Smooth muscle cell of the umbilical artery (primary cell): Measurements from ENCODE around the gene MAS1L. TPM values are rescaled to one million over a fixed set of nuclear protein-coding genes. Genes with fewer than 3 reads are reported as not detected.

Experiments
- total RNA-seq: library from RNA; depleted of rRNA; stranded (reverse); fragments of >200 nt; gene quantifications from 2 replicates; pipeline ENCODE4 v1.2.3, GENCODE V29; 2014

MAS1L gene, protein sequence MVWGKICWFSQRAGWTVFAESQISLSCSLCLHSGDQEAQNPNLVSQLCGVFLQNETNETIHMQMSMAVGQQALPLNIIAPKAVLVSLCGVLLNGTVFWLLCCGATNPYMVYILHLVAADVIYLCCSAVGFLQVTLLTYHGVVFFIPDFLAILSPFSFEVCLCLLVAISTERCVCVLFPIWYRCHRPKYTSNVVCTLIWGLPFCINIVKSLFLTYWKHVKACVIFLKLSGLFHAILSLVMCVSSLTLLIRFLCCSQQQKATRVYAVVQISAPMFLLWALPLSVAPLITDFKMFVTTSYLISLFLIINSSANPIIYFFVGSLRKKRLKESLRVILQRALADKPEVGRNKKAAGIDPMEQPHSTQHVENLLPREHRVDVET
- not detected in 2 replicates for total RNA-seq

DNA sequence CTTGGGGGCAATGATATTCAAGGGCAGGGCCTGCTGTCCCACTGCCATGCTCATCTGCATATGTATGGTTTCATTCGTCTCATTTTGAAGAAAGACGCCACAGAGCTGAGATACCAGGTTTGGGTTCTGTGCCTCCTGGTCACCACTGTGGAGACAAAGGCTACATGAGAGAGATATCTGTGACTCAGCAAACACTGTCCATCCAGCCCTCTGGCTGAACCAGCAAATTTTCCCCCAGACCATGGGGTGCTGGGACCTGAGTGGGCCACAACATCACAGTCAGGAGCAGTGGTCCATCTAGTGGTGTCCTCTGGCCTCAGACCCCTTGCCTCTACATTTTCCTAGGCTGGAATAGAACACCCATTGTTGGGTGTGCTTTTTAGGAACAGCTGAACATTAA lies at the start of gene MAS1L:
Gene MAS1L (minus strand): TSS at position 297 of the 400 bp plus-strand sequence. CDS start 54 bp downstream, at position 243.

DNA sequence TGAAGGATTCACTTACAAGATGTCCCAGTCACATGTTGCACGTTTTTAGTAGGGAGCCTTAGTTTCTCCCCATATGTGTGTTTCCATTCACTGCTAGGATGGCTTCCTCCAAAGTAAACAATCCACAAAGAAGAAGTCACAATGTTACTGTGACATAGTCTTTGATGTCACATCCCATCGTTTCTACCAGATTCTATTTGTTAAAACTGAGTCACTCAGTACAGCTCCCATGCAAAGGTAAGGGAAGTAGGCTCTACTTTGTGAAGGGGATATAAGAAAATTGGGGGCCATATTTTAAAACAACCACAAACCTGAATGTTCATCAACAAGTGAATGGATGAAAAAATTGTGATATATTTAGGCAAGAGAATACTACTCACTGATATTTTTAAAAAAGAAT lies 30.8 kb downstream of the MAS1L start, which contains the start of the genes OR11A1 and OR2H1:
Gene OR11A1 (minus strand): TSS at position 101 of the 400 bp plus-strand sequence. CDS start 29,430 bp downstream, outside the sequence.
Gene OR2H1 (plus strand): TSS at position 185 of the 400 bp plus-strand sequence. CDS start 4,615 bp downstream, outside the sequence.

DNA sequence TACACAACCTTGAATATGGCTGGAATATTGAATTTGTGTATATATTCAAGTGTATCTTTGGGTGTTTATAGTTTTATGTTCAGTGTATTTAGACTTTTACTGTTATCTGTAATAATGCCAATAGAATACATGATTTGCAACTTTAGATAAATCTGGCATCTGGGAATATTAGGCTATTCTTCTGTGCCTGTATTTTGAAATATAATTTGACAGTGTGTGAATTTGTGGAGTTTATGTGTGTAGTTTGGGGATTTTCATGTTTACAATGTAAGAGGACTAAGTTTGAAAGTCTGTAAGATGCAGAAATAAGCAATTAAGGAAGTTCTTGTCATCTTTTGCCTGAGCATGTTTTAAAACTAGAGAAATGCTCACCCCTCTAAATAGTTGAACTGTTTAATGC lies 48.8 kb downstream of the MAS1L start, which contains the start of gene OR10C1:
Gene OR10C1 (plus strand): TSS at position 301 of the 400 bp plus-strand sequence. CDS start 710 bp downstream, outside the sequence.

Other genes starting within 250 kb of the MAS1L start
- gene OR14J1, start 186.3 kb downstream of the MAS1L start, total RNA-seq, result not detected in 2 replicates
- gene OR5V1, start 119.1 kb downstream of the MAS1L start, total RNA-seq, result not detected in 2 replicates
- not detected in 2 replicates for gene OR12D3, start 112.7 kb downstream of the MAS1L start, total RNA-seq
- not detected in 2 replicates for gene OR12D2, start 92.3 kb downstream of the MAS1L start, total RNA-seq
- not detected in 2 replicates for gene OR12D1, start 73.0 kb downstream of the MAS1L start, total RNA-seq
- gene OR10C1, start 48.6 kb downstream of the MAS1L start, total RNA-seq, result not detected in 2 replicates
- gene OR11A1, start 30.9 kb downstream of the MAS1L start, total RNA-seq, result not detected in 2 replicates
- gene OR2H1, start 30.8 kb downstream of the MAS1L start, total RNA-seq, result not detected in 2 replicates
- gene UBD, start 71.8 kb upstream of the MAS1L start, total RNA-seq, result 0.30 TPM in 1 of 2 replicates, not detected in the other
- not detected in 2 replicates for gene OR2H2, start 97.2 kb upstream of the MAS1L start, total RNA-seq
- 13.1 and 18.6 TPM in 2 replicates for gene GABBR1, start 145.2 kb upstream of the MAS1L start, total RNA-seq
- not detected in 2 replicates for gene MOG, start 169.1 kb upstream of the MAS1L start, total RNA-seq
- gene ZFP57, start 193.2 kb upstream of the MAS1L start, total RNA-seq, result 0.69 TPM in 1 of 2 replicates, not detected in the other
- 4.4 and 8.0 TPM in 2 replicates for gene HLA-F, start 235.5 kb upstream of the MAS1L start, total RNA-seq